ENCODE data around the gene DYNC1I1.

The DYNC1I1 gene

GRCh38 chr7:95960706-95961244 lies 188.4 kb downstream of the DYNC1I1 start:
- no peak for DNase-seq (ENCODE audit: low spot score)

GRCh38 chr7:95963446-95963990 lies 191.2 kb downstream of the DYNC1I1 start:
- no peak for DNase-seq (ENCODE audit: low spot score)

DNA sequence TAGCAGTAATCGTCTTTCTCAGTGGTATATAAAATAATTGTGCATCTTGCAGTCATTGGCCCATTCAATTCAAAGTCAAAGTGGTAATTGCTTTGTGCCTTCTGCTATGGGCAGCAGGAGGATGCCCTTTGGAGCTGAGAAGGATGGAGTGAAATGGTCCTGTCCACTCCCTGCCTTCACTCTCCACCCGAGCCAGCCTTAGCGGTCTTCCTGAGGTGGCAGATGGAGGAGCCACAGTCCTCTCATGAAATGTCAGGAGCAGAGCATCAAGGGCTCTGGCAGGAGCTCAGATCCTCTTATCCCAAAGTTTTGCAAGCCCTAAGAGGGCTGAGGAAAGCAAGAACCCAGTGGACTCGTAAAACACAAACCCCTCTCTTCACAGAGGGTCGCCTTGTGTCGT lies 199.4 kb downstream of the DYNC1I1 start:
- no peak for DNase-seq (ENCODE audit: low spot score)

- no peak for DNase-seq (ENCODE audit: low spot score)
These were observed 200.2 kb downstream of the DYNC1I1 start for GRCh38 chr7:95972523-95972922.

DNA sequence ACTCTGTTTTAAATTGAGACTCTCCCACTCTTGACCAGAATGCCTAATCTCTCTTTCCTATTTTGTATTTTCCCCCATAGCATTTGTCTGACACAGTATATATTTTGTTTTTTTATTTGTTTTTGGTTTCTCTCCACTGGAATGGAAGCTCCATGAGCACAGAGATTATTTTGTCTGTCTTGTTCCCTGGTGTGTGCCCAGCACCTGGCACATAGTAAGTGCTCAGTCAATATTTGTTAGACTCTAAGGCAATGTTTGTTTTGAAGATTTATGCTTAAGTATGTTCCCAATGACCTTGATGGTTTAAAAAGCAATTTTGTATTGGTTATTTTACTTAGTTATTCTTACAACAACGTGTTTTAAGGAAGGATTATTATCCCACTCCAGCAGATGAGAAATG lies 201.8 kb downstream of the DYNC1I1 start:
- no peak for DNase-seq (ENCODE audit: low spot score)

- no peak for DNase-seq (ENCODE audit: low spot score)
These were observed 204.2 kb downstream of the DYNC1I1 start for GRCh38 chr7:95976369-95977060.

DNA sequence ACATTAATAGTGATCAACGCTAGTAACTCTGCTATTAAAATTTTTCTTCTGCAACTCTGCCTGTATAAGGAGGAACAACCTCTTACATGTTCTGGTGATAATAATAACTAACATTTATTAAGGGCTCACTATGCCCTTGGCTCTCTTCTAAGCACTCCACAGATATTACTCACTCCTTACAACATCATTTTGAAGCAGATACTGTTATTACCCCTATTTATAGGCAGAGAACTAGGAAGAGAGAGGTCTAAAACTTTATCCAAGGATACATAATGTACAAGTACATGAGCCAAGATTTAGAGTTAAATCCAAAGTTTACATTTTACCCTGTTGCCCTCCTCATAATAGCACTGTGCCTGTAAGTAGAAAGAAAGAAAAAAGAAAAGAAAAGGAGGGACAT lies 205.6 kb downstream of the DYNC1I1 start:
- no peak for DNase-seq (ENCODE audit: low spot score)

DNA sequence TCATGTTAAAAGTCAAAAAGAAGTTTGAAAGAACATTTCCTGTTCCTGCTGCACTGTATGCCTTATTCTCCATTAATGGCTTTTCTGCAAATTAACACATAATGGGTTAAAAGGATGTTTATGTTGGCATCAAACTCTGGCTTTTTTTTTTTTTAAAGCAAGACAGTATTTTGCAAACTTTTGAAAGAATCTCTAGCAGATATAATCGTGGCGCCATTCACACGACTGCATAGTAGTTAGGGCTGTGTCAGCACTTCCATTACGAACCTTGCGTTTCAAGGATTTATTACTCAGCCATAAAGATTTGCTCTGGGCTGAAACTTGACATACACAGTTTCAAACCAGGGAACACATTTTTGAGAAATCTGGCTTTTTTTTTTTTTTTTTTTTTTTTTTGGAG lies 207.8 kb downstream of the DYNC1I1 start:
- DNase-seq (ENCODE audit: low spot score): no peak

DNA sequence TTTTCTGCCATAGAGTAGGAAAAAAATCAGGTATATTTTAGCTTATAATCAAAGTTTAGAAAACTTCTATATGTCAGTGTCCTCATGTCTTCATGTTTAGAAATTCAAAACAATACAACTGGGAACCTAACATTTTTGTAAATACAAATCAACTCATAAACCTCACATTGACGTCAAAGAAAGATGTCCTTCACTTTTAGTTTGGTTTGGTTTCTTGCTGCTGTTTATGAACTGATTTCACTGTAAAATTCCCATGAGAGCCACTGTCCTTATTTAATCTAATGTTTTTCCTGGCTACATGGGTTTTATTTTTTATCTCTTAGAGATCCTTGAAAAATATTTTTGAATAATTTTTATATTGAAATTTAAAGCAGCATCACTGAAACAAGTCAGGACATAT lies 208.4 kb downstream of the DYNC1I1 start:
- DNase-seq (ENCODE audit: low spot score): no peak

DNA sequence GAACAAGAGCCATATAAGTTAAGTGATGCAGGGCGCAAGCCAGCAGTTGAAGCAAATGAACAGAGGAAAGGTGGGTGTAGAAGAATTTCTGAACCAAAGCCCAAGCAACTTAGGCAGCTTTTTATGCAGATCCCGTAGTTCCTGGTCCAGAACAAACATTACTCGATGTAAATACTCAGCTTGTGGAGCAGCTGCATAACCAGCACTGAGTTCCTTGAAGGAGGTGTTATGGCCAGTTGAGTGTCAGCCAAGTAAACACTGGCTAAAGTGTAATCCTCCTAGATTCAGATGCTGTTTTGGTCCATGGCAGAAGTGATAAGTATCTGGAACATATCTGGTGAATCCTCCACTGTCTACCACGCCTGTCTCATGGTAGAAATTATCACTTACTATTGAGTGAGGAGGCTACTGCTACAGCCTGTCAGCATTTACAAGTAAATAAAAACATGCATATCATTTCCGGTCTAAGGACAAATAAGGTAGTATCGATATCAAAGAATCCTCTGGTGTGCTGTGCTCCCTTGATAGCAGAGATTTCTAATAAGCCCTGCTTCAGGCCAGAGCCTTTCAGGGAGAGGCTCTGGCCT lies 213.9 kb downstream of the DYNC1I1 start:
- DNase-seq (ENCODE audit: low spot score): no peak

- no peak for DNase-seq (ENCODE audit: low spot score)
These were observed 216.9 kb downstream of the DYNC1I1 start for GRCh38 chr7:95989301-95989700.

DNA sequence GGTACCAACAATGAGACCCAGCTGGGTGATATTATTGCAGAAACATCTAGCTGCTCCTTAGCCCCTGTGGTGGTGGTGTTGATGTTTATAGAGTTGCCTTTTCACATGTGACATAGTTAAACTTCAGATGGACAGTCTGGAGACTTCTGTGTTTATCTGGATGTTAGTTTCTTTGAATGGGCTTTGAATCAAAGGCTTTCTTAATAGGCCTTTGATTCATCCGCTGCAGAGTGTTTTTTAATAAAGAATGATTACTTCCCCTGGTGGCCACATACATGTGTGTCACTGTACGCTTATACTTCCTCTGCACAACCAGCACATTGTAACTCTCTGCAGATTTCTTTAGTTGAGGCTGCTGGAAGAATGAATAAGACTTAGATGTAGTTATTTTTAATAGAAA lies 221.0 kb downstream of the DYNC1I1 start:
- DNase-seq (ENCODE audit: low spot score): no peak

DNA sequence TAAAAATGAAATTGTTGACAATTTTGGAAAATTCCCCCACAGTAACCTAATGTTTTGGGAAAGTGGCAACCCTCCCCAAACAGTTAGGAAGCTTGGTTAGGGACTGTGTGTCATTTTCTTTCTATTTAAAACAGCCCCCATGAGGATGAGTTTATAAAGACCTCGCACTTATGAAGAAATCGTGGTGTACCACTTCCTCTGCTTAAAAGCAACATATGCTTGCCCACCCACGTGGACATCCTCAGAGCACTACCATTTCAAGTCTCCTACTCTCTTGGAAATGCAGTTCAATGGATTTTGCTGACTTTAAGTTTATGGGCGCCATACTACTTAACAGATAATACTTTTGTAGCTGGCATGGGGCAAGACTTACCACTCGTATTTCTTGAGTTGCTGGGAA lies 223.8 kb downstream of the DYNC1I1 start:
- DNase-seq (ENCODE audit: low spot score): no peak

GRCh38 chr7:95996886-95997285 lies 224.5 kb downstream of the DYNC1I1 start:
- no peak for DNase-seq (ENCODE audit: low spot score)

- DNase-seq (ENCODE audit: low spot score): no peak
These were observed 225.3 kb downstream of the DYNC1I1 start for GRCh38 chr7:95997632-95998031.

DNA sequence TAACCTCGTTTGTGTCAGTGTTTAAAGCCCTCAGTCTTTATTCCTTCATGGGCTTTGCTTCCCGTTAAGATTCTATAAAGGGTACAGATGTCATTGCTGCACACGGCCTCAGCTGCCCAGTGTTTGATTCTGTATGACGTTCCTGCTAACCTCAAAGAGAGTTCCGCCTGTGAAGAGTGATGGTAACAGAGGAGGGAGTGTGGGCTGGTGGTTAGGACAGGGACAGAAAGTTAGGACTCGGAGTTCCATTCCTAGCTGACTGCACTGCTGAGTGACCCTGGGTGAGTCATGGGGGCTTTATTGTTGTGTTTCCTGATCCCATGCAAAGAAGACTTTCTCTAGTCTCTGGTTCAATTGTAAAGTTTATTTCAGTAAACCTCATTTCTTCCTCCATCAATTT lies 227.1 kb downstream of the DYNC1I1 start:
- DNase-seq (ENCODE audit: low spot score): no peak

GRCh38 chr7:96004578-96004977 lies 232.2 kb downstream of the DYNC1I1 start:
- DNase-seq (ENCODE audit: low spot score): peak; percentile 27

- DNase-seq (ENCODE audit: low spot score): no peak
These were observed 232.9 kb downstream of the DYNC1I1 start for GRCh38 chr7:96005271-96005670.

DNA sequence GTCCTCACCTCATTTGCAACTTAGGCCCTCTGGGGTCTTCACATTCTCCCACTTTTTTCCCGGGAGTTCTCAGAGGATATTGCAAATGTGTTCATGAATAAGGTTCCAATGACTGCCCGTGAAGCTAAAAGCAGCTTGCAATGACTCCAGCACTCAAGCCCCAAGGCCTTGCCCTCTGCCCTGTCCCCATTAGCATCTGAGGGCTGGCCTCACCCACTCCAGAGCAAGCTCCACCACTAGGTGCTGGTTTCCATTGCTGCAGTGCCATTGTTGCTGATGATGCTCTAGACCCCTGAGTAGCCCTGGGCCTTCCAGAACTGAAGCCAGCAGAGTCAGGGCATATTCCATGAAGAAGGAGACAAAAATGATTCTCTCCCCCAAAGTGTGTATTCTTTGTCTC lies 236.8 kb downstream of the DYNC1I1 start:
- DNase-seq (ENCODE audit: low spot score): no peak

GRCh38 chr7:96013836-96014235 lies 241.5 kb downstream of the DYNC1I1 start:
- DNase-seq (ENCODE audit: low spot score): no peak

GRCh38 chr7:96014617-96015016 lies 242.3 kb downstream of the DYNC1I1 start:
- peak; percentile 40 for DNase-seq (ENCODE audit: low spot score)

DNA sequence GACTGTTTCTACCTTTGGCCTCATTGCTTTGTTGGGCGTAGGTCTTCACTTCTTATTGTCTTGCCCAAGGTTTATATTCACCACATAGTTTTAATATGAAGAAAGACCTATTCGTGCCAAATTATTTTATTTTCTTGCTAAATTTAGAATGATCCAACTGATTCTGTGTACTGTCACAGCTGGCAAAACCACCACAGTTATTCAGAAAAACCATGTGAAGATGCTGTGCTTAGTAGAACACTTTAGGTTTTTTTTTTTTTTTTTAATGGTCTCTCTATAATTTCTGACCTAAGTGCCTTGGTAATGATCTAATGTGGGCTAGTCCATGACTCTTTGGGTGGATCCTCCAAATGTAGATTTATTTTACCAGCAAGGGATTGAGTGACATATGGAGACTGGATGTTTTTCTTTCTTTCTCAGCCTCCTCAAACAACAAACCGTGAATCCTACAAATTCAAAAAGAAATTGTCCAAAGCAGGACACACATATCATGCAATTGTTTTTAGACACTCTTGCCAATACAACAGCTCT lies 243.8 kb downstream of the DYNC1I1 start:
- DNase-seq (ENCODE audit: low spot score): no peak

DNA sequence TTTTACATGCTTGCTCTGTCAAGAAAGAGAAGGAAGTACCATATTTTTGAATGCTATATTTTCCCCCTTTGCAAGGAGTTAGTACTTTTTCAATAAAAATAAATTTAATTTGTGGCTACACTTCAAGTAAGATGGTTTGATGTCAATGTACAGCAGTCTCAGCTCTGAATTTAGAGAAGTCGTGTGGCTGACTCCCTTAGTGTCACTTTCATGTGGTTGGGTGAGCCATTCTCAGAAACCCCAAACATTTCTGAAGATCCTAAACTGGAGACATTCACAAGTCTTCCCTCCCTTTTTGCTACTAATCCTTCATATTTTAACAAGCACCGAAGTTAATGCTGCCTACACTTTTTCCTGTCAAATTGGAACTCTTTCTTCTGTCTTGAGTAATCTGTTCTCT lies 244.4 kb downstream of the DYNC1I1 start:
- no peak for DNase-seq (ENCODE audit: low spot score)
